Ramos (cell line): ENCODE data around the gene PRDM12.

Experiments
- in situ Hi-C: fragments of 300-500 bp; cut with MboI; formaldehyde crosslinking; loops from one replicate; pipeline ENCODE4 v1.14.3; 2022; ENCODE audit warnings: low sequenced_read_pairs; ENCODE audit not compliant: unreplicated experiment

PRDM12 gene

DNA sequence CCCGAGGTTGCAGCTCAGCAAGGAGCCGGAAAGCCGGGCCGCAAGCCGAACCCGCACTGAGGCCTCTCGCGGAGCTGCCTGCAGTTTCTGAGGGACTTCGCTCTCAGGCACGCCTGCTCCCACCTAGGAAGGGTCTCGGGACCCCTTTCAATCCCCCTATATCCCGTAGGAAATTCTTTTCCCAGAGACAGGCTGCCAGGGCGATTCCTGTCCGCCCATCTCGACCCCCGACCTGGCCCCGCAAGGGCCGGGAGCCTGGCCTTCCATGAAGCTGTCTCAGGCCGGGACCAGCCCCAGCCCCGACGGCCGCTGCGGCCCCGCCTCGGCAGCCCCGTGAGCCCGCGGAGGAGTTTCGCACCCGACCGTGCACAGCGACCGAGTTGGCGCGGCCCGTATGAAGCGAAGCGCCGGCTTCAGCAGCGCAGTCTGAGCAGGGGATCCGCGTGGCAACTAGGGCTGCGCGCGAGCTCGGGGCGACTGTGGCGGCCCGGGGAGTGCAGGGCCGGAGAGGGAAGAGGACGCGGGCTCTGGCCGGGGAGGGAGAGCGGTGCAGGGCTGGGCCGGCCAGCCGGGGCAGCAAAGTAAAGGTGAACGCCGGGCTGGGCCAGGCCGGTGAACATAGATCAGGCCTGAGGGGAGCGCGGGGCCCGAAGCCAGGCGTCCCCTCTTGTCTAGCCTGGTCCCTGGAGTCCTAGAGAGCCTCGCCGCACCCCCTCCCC lies 977 bp upstream of the PRDM12 start:
- in situ Hi-C loops = no loop called here

- in situ Hi-C loops = no loop called here
Measured at GRCh38 chr9:130663977-130664250, 480 bp upstream of the PRDM12 start.

DNA sequence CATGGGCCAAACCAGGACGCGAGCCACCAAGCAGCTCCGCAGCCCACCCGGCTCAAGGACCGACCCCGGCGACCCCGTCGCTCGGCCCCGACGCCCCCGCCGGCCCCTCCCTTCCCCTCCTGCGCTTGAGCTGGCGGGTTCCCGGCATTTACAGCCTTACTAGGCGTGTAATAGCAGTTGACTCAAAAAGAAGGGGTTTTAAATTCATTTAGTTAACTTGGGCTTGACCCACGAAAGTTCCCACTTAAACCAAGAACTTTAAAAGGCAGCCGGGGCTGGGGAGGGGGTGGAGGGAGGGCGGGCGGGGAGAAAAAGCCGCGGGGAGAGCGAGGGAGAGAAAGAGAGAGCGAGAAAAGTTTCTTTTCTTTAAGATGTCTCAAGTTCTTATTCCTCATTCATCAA lies 636 bp downstream of the PRDM12 start:
- in situ Hi-C loops = no loop called here

DNA sequence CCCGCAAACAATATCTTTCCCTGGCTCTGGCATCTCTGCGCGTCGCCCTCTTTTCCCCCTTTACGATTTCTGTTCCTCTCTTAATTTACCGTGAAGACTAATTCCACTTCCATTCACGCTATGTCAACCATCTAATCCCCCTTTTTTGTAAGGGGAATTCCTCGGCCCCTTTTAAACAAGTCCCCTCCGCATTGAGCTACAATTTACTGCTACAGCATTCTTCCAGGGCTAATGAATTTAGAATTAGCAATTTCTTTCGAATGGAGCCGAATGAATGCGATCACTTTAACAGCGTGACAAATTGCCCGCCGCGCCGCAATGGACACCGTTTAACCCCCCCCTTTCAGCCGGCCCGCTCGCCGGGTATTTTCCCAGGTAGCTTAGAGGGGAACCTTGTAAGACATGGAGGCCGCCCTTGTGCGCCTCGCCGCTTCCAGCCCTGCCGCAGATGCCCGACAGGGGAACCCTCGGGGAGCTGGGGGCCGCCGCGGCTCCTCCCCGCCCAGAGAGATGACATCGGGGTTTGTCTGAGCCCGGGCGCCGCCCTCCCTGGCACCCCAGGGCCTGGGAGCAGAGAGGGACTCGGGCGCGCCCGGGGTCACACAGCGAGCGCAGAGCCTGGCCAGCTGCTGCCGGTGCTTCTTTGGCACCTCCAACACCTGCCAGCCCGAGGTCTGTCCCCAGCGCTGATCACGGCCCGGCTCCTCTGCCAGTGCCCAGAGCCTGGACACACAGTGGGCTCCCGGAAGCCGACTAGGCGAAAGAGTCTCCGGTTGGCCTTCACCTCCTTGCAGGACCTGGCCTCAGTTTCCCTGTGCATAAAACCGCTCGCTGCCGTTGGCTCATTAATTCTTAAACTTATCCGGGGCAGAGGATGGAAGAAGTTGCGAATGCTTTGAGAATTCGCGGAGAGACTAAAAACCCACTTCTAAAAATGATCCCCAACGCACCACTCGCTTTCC lies 1.3 kb downstream of the PRDM12 start:
- in situ Hi-C loops = no loop called here

DNA sequence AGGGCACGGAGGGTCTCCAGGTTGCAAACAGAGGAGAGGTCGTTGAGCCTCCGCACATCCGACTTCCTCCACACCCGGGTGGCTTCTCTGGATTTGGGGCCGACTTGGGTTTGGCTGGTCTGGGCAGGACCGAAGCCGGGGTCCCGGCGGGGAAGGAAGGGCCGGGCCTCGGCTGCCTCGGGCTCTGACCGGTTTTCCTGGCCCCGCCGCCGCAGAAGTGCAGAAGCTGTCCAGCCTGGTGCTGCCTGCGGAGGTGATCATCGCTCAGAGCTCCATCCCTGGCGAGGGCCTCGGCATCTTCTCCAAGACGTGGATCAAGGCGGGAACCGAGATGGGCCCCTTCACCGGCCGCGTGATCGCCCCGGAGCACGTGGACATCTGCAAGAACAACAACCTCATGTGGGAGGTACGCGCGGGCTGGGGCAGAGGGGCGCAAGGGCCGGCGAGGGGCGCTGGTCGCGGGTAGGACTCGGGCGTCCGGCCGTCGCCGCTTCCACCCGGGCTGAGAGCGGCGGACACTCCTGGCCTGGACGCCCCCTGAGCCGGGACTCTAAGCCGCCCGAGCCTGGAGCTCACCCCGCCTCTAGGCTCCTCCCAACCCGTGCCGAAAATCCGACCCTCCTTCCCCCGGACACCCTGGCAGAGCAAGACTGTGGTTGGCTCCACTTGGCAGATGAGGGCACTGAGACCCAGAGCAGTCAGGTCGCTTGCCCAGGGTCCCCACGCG lies 2.2 kb downstream of the PRDM12 start:
- in situ Hi-C loops = no loop called here

DNA sequence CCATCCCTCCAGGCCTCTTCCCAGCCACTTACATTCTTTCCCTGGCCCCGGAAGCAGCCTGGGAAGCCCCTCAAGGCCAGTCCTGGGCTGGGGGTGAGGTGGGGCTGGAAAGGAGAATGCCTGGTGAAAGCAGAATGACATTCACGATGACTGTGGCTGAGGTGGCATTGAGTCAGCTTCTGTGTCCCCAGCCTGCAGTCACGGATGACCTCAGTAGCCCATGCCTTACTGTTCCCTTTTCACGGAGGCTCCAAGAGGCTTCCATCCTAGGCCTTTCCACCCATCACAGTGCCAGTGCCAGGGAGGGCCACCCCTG lies 2.7 kb downstream of the PRDM12 start:
- in situ Hi-C loops = no loop called here

GRCh38 chr9:130668196-130668595 lies 3.8 kb downstream of the PRDM12 start:
- in situ Hi-C loops = no loop called here

DNA sequence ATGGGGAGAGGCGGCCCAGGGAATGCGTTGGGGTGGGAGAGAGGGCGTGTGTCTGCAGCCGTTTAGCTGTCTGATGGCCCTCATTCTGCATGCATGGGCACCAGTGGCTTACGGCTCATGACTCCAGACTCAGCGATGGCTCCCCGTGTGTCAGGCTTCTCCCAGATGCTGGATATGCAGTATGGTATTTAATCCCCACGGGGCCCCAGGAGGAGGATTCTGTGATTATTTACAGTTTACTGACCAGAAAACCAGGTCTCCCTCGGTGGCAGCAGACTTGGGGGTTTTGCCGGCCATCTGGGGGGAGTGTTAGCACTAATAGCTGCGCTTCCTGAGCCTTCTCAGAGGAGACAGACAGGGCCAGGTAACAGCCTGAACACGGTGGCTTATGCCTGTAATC lies 4.3 kb downstream of the PRDM12 start:
- in situ Hi-C loops = no loop called here

GRCh38 chr9:130669965-130670364 lies 5.6 kb downstream of the PRDM12 start:
- in situ Hi-C loops = loop anchor here (5.0 kb wide), 1 partner anchor 203 kb away; no protein-coding TSS in a partner anchor

- in situ Hi-C loops = loop anchor here (5.0 kb wide), 1 partner anchor 203 kb away; no protein-coding TSS in a partner anchor
Measured at GRCh38 chr9:130670644-130671043, 6.2 kb downstream of the PRDM12 start.

DNA sequence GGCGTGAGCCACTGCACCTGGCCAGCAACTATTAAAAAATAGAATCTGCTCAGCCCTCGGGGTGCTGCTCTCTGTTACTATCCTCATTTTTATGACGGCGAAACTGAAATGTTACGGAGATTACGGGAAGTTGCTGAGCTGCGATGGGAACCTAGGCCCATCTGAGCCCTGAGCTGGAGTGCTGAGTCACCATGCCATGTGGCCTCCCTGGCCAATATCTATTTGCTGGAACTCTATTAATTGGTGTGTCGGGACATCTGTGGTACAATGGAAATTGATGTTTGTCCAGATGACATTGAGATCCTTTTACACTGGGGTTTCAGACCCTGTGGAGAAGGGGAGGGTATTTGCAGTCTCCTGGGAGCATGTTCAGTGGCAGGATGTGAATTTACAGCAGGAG lies 8.1 kb downstream of the PRDM12 start:
- in situ Hi-C loops = loop anchor here (5.0 kb wide), 1 partner anchor 205 kb away; no protein-coding TSS in a partner anchor

DNA sequence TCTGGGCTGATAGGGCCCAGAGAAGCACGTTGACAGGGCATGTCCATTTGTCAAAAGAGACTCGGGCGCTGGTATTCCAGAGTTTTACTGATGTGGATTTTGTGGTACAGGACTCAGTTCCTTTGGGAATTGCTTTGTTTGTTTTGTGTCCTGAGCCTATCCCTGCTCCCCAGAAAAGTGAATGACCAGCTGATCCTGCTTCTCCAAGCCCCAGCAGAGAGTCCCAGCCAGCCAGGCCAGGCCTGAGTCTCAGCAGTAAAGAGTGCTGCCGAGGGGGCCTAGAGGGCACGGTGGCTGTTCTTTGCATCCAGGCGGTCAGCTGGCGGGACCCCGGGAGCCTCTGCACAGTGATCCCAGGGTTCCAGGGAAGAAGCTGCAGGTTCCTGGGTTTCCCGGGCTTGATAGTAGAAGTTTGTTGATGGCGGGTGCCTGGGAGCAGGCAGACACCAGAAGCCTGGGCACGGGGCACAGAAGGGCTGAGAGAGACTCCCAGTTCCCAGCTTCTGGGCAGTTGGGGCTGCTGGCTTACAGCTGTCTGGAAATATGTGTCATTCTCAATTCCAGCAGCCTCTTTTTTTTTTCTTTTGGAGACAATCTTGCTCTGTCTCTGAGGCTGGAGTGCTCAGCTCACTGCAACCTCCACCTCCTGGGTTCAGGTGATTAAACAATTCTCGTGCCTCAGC lies 8.7 kb downstream of the PRDM12 start:
- in situ Hi-C loops = loop anchor here (5.0 kb wide), 1 partner anchor 206 kb away; no protein-coding TSS in a partner anchor

DNA sequence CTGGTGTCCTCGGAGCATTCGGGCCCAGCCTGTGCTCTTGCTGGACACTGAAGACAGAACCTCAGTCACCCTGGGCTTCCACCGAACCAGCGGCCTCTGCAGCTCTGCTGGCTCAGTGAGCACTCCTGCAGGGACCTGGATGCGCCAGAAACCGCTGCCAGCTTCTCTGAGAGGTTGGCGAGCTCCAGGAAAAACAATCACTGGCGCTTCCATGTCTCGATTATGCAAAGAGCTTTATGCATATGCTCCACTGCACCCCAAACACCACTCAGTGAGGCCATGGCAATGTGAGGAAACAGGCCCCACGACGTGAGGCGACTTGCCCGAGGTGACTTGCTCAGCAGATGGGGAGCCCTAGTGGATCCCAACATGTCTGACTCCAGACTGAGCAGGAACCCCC lies 11.0 kb downstream of the PRDM12 start:
- in situ Hi-C loops = no loop called here

DNA sequence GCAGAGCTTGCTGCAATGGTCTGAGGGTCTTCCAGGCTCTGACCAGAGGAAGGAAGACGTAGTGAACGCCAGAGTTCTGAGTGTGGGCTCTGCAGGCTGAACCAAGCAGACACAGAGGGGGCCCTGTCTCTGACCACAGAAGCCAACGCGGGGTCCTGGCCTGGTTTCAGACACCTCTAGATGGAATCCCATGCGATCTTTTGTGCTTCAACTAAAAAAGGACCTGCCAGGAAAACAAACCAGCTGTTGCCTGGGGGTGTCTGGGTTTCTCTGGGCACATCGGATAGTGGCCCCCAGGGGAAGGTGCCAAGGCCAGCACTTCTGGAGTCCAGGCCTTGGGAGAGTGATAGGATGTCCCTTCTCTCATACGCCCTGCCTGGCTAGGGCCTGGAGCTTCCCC lies 12.9 kb downstream of the PRDM12 start:
- in situ Hi-C loops = no loop called here

- in situ Hi-C loops = no loop called here
Measured at GRCh38 chr9:130680836-130681768, 16.7 kb downstream of the PRDM12 start.

DNA sequence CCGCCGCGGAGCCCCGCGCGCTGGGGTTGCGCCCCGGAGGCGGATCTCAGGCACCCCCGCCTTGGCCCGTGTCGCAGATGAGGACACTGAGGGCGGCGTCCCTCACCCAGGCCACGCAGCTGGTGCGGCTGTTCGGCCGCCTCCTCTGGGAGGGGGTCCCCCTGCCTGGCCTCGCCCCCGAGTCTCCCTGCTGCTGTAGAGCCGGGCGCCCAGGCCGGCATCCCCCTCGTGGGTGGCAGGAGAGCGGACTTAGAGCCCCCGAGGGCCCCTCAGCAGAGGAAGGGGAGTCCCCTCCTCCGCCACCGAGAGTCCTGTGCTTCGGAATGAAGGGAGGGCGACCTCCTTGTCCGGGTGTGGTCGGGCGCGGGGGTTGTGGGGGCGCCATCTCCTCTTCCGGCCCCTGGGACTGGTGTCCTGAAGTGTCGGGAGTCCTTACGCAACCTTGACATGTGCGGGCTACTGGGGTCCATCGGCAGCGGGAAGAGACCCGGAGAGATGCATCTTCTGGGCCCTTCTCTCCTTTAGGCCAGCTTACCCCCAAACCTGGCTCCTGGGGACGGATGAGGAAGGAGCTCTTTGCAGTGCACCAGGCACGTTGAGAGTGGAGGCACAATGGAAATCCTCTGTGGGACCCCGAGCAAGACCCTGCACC lies 17.5 kb downstream of the PRDM12 start:
- in situ Hi-C loops = no loop called here

DNA sequence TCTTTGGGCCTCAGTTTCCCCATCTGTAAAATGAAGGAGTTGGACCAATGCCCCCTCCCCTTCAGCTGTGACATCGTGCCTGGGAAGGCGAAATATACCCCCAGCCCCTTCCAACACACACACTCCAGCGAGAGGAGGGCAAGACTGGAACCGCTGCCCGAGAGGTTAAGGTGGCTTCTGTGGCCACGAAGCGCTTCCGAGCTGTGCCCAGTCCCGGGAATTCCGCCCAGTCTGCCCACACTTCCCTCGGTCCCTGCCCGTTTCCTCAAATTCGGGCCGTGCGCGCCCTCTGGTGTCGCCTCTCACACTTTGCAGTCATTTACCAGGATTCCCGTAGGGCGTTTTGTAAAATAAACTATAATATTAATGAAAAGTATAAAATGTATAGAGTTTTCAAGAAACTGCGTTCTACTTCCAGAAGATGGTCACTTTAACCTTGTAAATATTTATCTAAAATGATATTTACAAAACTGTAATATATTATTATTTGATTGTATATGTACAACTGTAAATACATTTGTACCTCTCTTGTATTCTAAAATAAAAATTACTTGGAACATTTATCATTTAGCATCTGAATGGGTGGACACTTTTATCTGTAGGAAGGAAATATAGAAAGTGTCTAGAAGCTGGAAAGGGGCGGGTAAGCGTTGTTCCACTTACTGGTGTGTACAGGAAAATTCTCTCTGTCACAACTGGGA lies 18.2 kb downstream of the PRDM12 start:
- in situ Hi-C loops = no loop called here

GRCh38 chr9:130685104-130685503 lies 20.7 kb downstream of the PRDM12 start:
- in situ Hi-C loops = loop anchor here (5.0 kb wide), 1 partner anchor 233 kb away; no protein-coding TSS in a partner anchor
